GM12891 (cell line): ENCODE data around the gene SGCE.

Source experiments
- DNase-seq: peaks from one replicate; pipeline ENCODE4 v3.0.0; 2011; ENCODE audit warnings: low spot score; ENCODE audit not compliant: insufficient read length
- FAIRE-seq: peaks from 2 replicates; lab custom pipeline; 2011; peaks lifted over from hg19 to GRCh38; lab: Jason Lieb, UNC
- PAX5 ChIP-seq: IDR thresholded peaks from 2 replicates; pipeline ENCODE4 v1.6.1; 2011; ENCODE audit warnings: low read length, moderate library complexity, mild to moderate bottlenecking; ENCODE audit not compliant: insufficient read depth, severe bottlenecking
- POLR2A ChIP-seq: IDR thresholded peaks from 2 replicates; pipeline ENCODE4 v1.6.1; 2011; ENCODE audit warnings: low read depth, low read length, control low read depth
- POLR2AphosphoS5 ChIP-seq: IDR thresholded peaks from 2 replicates; pipeline ENCODE4 v1.6.1; 2011; ENCODE audit warnings: low read depth, low read length, control low read depth
- POU2F2 ChIP-seq: IDR thresholded peaks from 2 replicates; pipeline ENCODE4 v1.6.1; 2011; ENCODE audit warnings: low read depth, mild to moderate bottlenecking, control low read depth, low read length, moderate library complexity
- SPI1 ChIP-seq: IDR thresholded peaks from 2 replicates; pipeline ENCODE4 v1.6.1; 2011; ENCODE audit warnings: low read depth, low read length, control low read depth
- TAF1 ChIP-seq: IDR thresholded peaks from 2 replicates; pipeline ENCODE4 v1.6.1; 2011; ENCODE audit warnings: low read depth, low read length, control low read depth

The SGCE gene

GRCh38 chr7:94650147-94651051, 5.5 kb downstream of the SGCE start:
- DNase-seq (no peak), FAIRE-seq (no peak)
- no peak for TF ChIP-seq POU2F2
- TF ChIP-seq POLR2AphosphoS5, result no peak
- no peak for TF ChIP-seq SPI1
- TF ChIP-seq POLR2A, result no peak
- no peak for TF ChIP-seq PAX5
- no peak for TF ChIP-seq TAF1

- DNase-seq, result no peak
- TF ChIP-seq POLR2AphosphoS5 (no peak), SPI1 (peak; percentile 71)
- FAIRE-seq, result peak; percentile 48
Observed at GRCh38 chr7:94649450-94649849, 6.5 kb downstream of the SGCE start.

- no peak for TF ChIP-seq TAF1
- no peak for TF ChIP-seq POU2F2
- no peak for TF ChIP-seq POLR2AphosphoS5
- no peak for TF ChIP-seq PAX5
- TF ChIP-seq POLR2A, result no peak
- TF ChIP-seq SPI1, result no peak
- FAIRE-seq (no peak), DNase-seq (no peak)
Observed at GRCh38 chr7:94648731-94649130, 7.2 kb downstream of the SGCE start.

- DNase-seq (no peak), FAIRE-seq (no peak)
- no peak for TF ChIP-seq POLR2AphosphoS5
- TF ChIP-seq SPI1, result no peak
- no peak for TF ChIP-seq POLR2A
- TF ChIP-seq PAX5, result no peak
Observed at GRCh38 chr7:94647295-94647694, 8.6 kb downstream of the SGCE start.

GRCh38 chr7:94643771-94644545, 12.0 kb downstream of the SGCE start:
- DNase-seq, result no peak
- FAIRE-seq, result no peak
- TF ChIP-seq TAF1 (no peak), POLR2AphosphoS5 (no peak), POLR2A (no peak), SPI1 (no peak)

GRCh38 chr7:94642838-94643653, 12.9 kb downstream of the SGCE start:
- FAIRE-seq, result no peak
- DNase-seq, result no peak
- TF ChIP-seq POLR2A, result no peak
- no peak for TF ChIP-seq SPI1
- TF ChIP-seq PAX5, result no peak
- TF ChIP-seq POU2F2, result no peak
- no peak for TF ChIP-seq TAF1
- TF ChIP-seq POLR2AphosphoS5, result no peak

- no peak for FAIRE-seq
Observed at GRCh38 chr7:94639384-94639783, 16.5 kb downstream of the SGCE start.

GRCh38 chr7:94635687-94636086, 20.2 kb downstream of the SGCE start:
- no peak for FAIRE-seq
- TF ChIP-seq POLR2AphosphoS5 (no peak), POU2F2 (no peak), POLR2A (no peak), PAX5 (no peak), SPI1 (no peak), TAF1 (no peak)
- no peak for DNase-seq

More at GRCh38 chr7:94639384-94639783, 16.5 kb downstream of the SGCE start:
- TF ChIP-seq PAX5, result no peak
- no peak for TF ChIP-seq POLR2A
- TF ChIP-seq POU2F2, result no peak
- DNase-seq, result no peak

GRCh38 chr7:94634502-94634901, 21.4 kb downstream of the SGCE start:
- DNase-seq (no peak), FAIRE-seq (no peak)

More at GRCh38 chr7:94634502-94634901, 21.4 kb downstream of the SGCE start:
- TF ChIP-seq POLR2AphosphoS5 (no peak), SPI1 (no peak), POU2F2 (no peak), POLR2A (no peak), PAX5 (no peak), TAF1 (no peak)
